HG03575 (cell line): ENCODE data around the gene WNT4.

Source experiments
- ATAC-seq: cut with Tn5 transposase; IDR thresholded peaks from one replicate; pipeline ENCODE4 v1.9.1; 2021; ENCODE audit not compliant: unreplicated experiment, insufficient number of reproducible peaks, low FRiP score; ENCODE audit errors: extremely low read depth

Gene WNT4

DNA sequence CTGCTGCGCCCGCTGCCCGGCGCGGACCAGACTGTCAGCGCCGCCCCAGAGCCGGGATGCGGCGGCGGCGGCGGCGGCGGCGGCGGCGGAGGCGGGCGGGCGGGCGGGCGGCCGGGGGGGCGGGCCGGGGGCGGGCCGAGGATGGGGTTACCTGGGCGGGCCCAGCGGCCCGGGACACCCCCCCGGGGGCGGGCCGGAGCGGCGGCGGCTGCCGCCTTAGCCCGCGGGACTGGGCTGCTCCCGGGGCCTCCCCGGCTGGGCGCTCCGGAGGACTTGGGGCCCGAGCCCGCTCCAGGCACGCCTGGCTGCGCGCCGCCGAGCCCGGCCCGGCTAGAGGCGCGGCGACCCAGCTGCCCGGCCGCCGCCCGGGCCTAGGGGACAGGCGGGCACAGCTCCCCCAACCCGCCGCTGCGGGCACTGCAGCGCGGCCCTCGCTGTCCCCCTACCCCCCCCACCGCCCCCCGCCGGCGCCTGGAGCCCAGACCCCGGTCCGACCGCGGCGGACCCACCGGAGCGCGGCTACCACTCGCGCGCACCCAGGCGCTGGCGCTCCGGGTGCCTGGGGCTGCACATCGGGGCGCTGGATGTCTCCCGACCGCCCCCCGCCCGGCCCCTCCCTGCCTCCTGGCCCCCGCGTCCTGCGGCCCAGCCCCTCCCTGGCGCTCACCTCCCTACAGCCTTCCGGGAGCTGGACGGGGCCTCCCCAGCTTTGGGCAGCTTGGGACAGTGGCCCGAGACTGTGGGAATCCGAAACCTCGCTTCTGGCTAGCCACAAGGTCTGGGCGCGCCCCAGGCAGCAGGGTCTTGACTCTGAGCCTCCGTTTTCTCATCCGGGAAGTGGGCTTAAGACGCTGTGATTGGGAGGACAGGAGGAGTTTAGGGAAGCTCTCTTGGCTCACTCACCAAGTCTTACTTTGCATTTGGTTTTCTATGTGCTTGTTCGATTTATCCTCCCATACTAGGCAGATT lies at the start of gene WNT4:
Gene WNT4 (minus strand): TSS at position 33 of the 969 bp plus-strand sequence. CDS start 175 bp downstream, outside the sequence.
- no peak for ATAC-seq

DNA sequence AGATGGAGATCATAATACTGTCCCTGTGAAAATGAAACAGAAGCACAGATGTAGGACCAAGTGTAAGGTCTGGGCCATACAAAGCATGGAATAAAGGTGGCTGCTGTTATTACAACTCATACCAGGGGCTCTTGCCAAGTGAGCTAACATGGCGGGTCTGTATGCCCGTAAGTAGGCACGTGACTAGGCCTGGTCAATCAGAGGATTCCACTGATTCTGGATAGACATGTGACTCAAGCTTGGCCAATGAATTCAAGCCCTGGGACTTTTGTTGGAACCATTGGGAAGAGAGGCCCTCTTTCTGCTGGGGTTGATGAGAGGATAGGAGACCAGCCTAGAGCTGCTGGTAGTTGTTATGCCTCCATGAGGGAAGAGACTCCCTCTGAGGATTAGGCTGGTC lies 47.8 kb upstream of the WNT4 start:
- no peak for ATAC-seq

DNA sequence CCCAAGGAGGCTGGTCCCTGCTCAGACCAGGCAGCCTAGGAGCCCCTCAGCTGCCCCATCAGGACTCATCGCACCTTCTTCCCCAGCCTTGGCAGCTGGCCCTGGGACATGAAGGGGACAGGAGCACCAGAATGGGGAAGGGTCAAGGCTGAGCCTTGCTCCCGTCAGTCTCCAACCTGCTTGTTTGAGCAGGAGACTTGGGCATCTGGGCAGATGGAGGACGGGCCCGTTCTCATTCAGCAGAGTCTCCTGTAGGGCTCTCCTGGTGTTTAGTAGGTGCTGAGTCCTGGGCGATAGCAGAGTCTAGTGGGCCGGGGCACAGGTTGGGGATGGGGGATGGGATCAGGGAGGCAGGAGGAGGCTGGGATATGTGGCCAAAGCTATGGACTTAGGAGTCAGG lies 47.4 kb upstream of the WNT4 start:
- no peak for ATAC-seq

DNA sequence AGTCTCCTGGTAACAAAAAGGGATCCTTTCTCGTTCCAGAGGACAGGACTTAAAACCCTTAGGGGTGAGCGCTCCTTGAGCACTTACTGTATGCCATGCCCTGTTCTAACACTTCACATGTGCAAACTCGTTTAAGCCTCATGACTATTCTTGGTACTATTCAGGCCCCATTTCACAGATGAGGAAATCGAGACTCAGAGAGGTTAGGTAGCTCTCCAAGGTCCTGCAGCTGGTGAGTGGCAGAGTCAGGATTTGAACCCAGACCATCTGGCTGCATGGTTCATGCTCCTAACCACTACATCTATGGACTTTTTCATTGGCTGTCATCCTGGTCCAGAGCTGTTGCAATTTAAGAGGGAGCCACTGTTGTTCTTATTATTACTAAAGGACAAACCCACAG lies 46.7 kb upstream of the WNT4 start:
- no peak for ATAC-seq

DNA sequence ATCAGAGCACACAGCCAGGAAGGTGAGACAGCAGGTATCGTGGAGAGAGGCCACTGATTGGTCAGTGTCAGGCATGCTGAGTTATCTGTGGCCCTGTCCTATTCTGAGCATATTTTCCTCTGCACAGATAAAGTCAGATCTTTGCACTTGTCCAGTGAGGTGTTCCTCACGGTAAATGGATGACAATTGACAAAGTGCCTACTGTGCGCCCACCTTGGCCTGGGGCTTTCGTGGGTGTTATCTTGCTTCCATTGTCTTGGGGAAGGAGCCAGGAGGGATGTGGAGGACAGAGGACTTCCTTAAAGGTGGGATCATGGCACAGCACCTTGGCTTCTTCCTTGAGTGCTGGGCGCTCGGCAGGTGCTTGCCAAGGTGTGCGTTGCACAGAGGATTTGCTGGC lies 46.0 kb upstream of the WNT4 start:
- ATAC-seq = no peak

DNA sequence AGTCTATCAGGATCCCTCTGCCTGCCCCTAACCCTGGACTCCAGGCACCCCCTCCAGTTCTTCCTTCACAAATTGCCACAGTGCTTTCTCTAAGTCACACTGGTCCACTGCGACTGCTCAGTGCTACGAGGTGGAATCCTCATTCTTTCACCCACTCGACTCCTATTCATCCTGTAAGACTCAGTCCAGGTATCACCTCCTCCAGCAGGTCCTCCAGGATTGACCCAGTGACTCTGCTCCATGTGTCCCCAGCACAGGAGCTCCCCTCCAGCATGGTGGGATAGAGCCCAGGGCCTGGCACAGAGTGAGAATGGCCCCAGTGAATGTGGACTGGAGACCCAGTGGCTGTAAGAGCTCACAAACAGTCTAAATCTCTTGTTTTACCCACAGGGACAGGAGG lies 45.5 kb upstream of the WNT4 start:
- no peak for ATAC-seq

DNA sequence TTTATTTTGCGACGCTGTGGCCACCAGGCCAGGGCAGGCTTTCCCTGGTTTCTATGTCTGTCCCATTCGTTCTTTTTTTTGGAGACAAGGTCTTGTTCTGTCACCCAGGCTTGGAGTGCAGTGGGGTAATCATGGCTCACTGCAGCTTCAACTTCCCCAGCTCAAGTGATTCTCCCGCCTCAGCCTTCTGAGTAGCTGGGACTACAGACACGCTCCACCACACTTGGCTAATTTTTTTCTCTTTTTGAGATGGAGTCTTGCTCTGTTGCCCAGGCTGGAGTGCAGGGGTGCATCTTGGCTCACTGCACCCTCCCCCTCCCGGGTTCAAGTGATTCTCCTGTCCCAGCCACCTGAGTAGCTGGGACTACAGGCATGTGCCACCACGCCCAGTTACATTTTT lies 43.4 kb upstream of the WNT4 start:
- no peak for ATAC-seq

DNA sequence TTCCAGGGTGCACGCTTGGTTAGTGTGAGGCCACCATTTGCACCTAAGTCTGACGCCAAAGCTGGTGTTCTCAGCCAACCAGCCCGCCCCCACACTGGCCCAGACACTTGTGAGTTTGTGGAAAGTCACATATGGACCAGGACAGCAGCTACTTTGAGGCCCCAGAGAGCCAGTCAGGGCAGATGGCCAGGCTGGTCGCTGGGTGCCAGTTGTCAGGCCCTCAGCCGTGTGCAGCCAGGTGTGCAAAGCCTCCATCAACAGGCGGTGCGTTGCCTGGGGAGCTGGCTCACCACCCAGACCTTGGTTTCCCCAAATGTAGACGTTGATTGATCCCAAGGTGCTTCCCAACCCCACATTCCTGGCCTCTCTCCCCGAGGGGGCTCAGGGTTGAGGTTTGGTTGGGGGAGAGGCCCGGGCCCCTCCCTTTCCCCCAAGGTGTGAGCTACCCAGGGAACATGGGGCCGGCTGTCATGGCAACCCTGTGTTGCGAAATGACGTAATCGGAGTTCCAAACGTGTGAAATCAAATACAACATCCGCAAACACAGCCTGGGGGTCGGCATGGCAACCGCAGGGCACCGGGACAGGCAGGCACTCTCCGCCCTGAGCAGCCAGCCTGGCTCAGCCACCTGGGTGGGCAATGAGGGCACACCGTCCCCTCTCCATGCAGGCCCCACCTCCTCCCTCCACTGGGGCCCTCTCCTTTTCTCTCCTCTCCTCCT lies 42.2 kb upstream of the WNT4 start:
- no peak for ATAC-seq

DNA sequence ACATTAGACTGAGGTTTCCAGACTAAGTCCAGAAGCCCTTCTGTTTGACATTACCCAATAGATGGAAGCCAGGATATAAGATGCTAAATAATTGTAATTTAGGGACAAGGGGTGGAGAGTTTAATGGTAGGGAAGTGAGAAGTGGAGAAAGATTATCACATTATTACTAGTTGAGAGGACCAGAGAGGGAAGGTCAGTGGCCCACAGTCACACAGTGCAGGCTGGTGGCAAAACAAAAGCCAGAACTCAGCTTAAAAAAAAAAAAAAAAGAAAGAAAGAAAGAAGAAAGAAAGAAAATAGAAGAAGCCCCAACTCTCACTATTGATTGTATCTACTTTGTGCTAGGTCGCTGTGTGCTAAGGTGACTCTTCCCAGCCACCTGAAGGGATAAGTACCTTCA lies 41.6 kb upstream of the WNT4 start:
- no peak for ATAC-seq

DNA sequence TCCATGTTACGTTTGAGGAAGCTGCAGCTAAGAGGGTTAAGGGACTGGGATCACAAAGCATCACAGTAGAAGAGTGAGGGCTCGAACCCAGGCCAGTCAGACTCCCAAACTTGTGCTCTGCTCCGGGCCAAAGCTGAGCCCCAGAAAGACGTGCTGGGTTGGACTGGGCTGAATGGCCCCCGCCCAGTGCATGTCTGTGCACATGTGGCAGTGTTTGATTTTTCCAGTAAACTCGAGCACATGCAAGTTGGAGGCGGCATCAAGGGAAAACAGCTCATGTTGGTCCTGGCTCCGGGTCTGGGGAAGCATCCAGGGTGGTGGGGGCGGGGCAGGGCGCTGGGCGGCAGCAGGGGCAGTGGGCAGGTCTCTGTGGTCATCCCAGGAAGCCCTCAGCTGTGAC lies 39.8 kb upstream of the WNT4 start:
- no peak for ATAC-seq

DNA sequence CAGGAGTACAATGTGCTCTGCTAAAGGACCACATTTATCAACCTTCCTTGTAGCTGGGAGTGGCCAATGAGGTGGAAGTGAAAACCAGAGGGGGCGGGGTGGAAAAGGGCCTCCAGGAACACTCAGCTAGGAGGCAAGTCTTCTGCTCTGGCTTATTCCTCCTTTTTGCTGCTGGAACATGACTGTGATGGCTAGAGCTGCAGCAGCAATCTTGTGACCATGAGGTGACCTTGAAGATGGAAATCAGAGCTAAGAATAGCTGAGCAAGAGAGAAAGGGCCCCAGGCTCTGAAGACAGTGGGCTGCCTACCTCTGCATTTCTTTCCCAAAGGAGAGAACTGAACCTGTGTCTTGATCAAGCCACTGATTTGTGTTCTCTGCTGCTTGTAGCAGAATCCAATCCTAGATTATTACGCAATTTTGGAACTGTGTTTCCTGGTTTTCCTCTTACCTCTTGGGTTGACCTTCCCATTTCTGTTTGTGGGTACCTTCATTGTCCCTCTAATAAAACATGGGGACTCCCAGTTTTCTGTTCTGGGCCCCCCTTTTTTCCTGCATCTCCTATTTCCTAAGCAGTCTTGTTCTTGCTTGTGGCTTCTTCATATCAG lies 36.4 kb upstream of the WNT4 start:
- no peak for ATAC-seq

DNA sequence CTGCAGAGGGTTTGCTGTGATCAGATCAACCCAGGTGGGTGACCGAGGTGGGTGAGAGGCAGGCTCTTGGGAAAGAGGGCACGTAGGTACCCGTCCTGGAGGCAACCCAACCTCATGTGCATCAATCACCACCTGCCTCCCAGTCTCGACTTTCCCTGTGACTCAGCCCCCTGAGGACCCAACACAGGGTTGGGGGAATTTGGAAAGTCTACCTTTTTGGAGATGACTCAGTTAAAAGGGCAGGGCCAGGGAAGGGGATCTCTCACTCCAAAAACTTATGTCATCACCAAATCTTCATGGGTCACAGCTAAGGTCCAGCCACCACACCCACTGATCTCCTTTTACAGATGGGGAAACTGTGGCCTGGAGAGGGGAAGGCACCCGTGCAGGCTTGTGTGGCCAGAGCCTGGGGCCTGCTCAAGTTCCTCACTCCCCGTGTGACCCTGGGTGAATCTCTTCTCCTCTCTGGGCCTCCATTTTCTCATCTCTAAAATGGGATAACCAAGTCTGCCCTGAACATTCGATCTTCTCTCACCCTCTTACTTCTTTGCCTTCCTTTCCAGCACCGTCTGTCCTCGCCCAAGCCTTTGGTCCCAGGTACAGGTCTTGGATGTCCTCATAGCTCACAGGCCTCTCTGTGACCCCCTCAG lies 34.6 kb upstream of the WNT4 start:
- ATAC-seq = no peak

DNA sequence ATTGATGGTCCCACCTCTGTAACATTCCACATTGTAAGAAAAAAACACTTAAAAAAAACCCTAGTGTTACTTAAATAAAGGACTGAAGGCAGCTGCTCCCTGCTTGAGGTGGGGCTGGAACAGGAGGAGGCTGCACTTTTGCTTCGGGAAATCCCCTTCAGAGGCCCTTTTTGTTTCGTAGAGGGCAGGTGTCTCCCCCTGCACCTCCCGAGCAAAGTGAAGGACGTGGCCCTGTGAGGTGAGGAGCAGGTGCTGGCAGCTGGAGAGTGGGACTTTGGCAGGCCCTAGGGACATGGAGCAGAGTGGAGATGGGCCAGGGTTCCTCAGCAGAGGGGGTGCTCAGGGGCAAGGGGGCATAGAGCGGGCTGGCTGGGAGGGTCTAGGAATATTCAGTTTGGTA lies 33.4 kb upstream of the WNT4 start:
- ATAC-seq = no peak

DNA sequence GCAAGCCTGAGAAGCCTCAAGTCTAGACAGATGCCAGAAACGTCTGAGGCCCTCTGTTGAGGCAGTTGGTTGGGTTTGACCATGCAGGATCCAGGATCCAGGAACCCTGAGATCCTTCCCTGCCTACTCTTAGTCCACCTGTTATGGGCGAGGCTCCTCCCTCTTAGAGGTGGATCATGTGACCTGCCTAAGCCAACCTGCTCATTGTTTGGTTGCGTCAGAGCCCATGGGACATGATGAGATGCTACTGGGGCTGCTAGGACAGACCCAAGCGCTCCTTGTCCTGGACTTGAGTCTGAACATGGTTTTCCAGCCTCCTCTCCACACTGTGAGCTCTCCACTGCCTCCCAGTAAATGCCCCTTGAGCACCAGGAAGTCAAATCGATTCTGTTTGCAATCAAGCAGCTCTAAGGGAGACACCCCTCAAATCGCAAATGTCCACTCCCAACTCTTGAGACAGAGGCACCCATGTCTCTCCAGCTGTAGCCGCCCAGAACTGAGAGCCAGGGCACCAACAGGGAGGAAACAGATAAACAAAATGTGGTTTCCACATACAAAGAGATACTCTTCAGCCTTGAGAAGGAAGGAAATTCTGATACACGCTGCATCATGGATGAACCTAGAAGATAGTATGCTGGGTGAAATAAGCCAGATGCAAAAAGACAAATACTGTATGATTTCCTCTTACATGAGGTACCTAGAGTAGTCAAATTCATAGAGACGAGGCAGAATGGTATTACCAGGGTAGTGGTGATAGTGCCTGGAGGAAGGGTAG lies 31.7 kb upstream of the WNT4 start:
- no peak for ATAC-seq

DNA sequence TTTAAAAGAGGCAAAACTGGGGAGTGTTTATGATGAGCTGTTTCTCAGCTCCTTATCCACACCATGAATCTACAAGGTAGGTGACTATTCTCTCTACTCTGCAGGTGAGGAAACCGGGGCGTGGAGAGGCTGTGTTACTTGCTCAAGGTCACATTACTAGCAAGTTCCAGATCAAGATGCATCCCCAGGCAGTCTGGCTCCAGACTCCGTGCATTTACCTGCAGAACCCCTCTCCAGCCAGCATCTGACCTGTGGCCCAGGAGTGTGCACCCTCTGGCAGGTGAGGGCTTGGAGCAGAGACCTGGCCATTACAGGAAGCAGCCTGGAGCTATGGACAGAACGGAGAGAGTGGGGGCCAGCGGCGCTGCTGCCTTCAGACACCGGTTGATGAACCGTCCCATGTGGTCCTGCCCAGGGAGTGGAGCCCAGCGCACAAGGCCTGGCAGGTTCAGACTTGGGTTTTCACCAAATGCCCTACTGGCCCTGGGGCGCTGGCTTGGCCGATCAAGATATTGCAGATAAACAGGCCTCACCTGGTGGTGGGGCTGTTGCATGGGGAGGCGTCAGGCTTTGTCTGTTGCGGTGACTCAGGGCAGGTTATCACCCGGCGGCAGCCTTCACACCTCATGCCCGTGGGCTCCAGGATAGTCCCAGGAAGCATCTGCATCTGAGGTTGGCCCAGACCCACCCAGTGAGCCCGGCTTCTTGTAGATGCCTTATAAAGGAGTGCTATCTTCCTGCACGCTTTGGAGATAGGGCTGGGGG lies 29.2 kb upstream of the WNT4 start:
- no peak for ATAC-seq

DNA sequence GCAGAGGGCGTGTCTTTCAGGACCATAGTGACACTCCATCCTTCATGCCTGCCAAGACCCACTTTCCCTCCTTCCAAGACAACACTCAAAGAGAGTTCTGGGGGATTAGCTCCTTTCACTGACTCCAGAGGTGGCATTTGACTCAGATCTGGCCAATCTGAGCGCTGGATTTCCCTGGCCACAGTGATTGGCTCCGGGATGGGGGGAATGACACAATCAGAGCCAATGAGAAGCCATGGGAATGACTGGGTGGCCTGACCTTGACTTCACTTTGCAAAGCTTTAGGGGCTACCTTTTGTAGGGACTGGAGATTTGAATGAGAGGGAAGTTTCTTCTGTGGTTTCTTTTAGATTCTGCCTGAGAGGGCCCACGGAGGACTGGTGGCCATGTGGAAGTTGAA lies 26.9 kb upstream of the WNT4 start:
- ATAC-seq = no peak

DNA sequence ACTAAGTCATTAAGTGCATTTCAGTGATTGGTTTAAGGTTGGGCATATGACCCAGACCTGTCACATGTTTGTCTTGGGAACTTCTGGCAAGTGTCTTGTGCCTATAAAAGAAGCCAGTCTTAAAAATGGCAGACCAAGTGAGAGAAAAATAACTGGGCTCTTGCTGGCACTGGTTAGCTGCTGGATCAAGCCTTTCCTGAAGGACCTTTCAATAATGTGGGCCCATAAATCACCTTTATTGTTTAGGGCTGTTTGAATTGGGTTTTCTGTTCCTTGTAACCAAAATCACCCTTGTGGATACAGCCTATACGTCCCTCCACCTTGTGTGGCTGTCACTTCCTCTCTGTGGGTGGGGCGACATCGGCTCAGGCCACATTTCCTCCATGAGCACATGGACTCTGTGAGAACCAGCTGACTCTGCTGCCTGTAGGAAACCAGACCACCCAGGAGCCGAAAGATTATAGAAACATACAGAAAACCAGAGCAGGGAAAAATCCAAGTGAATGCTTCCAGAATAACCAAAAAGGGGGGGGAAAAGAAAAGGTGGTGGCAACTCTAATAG lies 25.6 kb upstream of the WNT4 start:
- ATAC-seq = no peak

DNA sequence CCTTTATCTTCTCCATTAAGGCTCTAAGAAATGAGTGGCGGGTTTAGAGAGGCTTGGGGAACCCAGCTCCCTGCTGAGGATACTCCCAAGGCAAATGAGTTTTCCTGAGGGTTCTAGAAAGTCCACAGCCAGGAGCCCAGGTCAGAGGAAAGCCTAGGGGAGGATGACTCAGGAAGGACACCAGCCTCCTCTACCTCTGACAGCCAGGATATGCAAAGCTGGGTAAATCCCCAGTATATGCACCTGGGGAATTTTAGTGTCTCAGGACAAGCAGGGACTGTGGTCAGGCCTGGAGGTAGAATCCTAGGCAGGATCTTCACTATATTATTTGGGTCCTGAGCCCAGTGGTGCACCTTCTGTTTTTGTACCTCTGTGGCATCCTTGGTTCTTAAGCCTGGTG lies 23.5 kb upstream of the WNT4 start:
- no peak for ATAC-seq
